ENCODE data around the gene ZC3H15.

Gene ZC3H15

GRCh38 chr2:186530314-186530713, 44.3 kb downstream of the ZC3H15 start:
- Histone ChIP-seq H3K27ac (replicated peaks) (no peak overlapping the region), H3K4me3 (replicated peaks; ENCODE audit: insufficient read depth, low read length) (no peak overlapping the region), H3K27me3 (ENCODE audit: insufficient read depth, poor library complexity, severe bottlenecking) (no peaks in the 10 kb centered on the region)
- DNase-seq (ENCODE audit: low read depth in 1 of 2, low spot score in 1 of 2) = no peak
- TF ChIP-seq GABPA (IDR thresholded peaks at IDR 0.05; ENCODE audit: low read depth) = no peak
- no peak for TF ChIP-seq POLR2AphosphoS5 (IDR thresholded peaks at IDR 0.05; ENCODE audit: low read depth)
- TF ChIP-seq, protein P1, sequence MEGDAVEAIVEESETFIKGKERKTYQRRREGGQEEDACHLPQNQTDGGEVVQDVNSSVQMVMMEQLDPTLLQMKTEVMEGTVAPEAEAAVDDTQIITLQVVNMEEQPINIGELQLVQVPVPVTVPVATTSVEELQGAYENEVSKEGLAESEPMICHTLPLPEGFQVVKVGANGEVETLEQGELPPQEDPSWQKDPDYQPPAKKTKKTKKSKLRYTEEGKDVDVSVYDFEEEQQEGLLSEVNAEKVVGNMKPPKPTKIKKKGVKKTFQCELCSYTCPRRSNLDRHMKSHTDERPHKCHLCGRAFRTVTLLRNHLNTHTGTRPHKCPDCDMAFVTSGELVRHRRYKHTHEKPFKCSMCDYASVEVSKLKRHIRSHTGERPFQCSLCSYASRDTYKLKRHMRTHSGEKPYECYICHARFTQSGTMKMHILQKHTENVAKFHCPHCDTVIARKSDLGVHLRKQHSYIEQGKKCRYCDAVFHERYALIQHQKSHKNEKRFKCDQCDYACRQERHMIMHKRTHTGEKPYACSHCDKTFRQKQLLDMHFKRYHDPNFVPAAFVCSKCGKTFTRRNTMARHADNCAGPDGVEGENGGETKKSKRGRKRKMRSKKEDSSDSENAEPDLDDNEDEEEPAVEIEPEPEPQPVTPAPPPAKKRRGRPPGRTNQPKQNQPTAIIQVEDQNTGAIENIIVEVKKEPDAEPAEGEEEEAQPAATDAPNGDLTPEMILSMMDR (IDR thresholded peaks at IDR 0.05; ENCODE audit: insufficient read depth, low read length) = no peak
- TF ChIP-seq SPI1 (IDR thresholded peaks at IDR 0.05; ENCODE audit: borderline replicate concordance, low read depth) = no peak
- TF ChIP-seq REST (IDR thresholded peaks at IDR 0.05; ENCODE audit: insufficient replicate concordance, low read depth) = no peak

DNA sequence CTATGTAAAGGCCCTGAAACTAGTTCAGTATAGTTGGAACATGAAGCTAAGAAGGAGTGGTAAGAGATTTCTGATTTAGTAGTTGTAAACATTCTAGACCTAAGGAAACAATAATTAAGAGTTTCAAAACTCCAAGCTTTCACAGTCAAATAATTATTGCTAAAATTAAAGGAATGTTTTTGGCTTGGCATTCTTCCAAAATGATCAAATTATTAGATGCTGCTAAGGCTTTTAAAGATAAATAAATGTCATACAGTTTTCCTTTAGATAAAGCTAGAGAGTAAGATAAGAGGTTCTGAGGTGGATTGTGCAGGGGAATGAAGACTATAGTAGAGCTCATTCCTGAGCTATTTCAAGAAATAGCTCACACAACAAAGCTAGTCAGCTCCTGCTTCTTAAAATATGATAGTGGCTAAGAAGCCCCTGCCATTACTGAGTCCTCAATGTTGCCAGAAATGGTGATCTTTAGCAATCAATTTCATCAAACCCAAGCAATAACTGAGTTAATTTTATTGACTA, 45.3 kb downstream of the ZC3H15 start:
- Histone ChIP-seq H3K27ac (replicated peaks) (no peak overlapping the region), H3K27me3 (ENCODE audit: insufficient read depth, poor library complexity, severe bottlenecking) (no peaks in the 10 kb centered on the region), H3K4me3 (replicated peaks; ENCODE audit: insufficient read depth, low read length) (no peak overlapping the region)
- DNase-seq (ENCODE audit: low read depth in 1 of 2, low spot score in 1 of 2) = no peak
- no peak for TF ChIP-seq SPI1 (IDR thresholded peaks at IDR 0.05; ENCODE audit: borderline replicate concordance, low read depth)
- no peak for TF ChIP-seq GABPA (IDR thresholded peaks at IDR 0.05; ENCODE audit: low read depth)
- TF ChIP-seq REST (IDR thresholded peaks at IDR 0.05; ENCODE audit: insufficient replicate concordance, low read depth) = no peak
- no peak for TF ChIP-seq POLR2AphosphoS5 (IDR thresholded peaks at IDR 0.05; ENCODE audit: low read depth)
- TF ChIP-seq, protein P1 (IDR thresholded peaks at IDR 0.05; ENCODE audit: insufficient read depth, low read length) = no peak

GRCh38 chr2:186532891-186533290, 46.8 kb downstream of the ZC3H15 start:
- DNase-seq (ENCODE audit: low read depth in 1 of 2, low spot score in 1 of 2) = no peak
- TF ChIP-seq SPI1 (IDR thresholded peaks at IDR 0.05; ENCODE audit: borderline replicate concordance, low read depth) (no peak), GABPA (IDR thresholded peaks at IDR 0.05; ENCODE audit: low read depth) (no peak), REST (IDR thresholded peaks at IDR 0.05; ENCODE audit: insufficient replicate concordance, low read depth) (no peak), POLR2AphosphoS5 (IDR thresholded peaks at IDR 0.05; ENCODE audit: low read depth) (no peak)
- TF ChIP-seq, protein P1 (IDR thresholded peaks at IDR 0.05; ENCODE audit: insufficient read depth, low read length) = no peak
- Histone ChIP-seq H3K27ac (replicated peaks) (no peak overlapping the region), H3K27me3 (ENCODE audit: insufficient read depth, poor library complexity, severe bottlenecking) (no peaks in the 10 kb centered on the region), H3K4me3 (replicated peaks; ENCODE audit: insufficient read depth, low read length) (no peak overlapping the region)

All from HL-60 (cell line).